ENCODE data around the gene PCDH15. TPM values are rescaled to one million over a fixed set of nuclear protein-coding genes. Genes with fewer than 3 reads are reported as not detected.

Gene PCDH15
- polyA plus RNA-seq, 1 of the 3 experiments (the other 2 are of a cell fraction): 0.03 TPM

GRCh38 chr10:54576541-54576940, 224.5 kb downstream of the PCDH15 start:
- Histone ChIP-seq H3K4me3 (ENCODE audit: low read depth in 2 of 2, low read length in 1 of 2) (no peak overlapping the region), H3K36me3 (replicated peaks in 1 of 2; ENCODE audit: control insufficient read depth in 1 of 2, insufficient read depth in 2 of 2, low read length in 1 of 2) (no peaks in the 10 kb centered on the region), H3K9me3 (no peaks in the 10 kb centered on the region), H2AFZ (ENCODE audit: low read depth) (no peak overlapping the region), H4K20me1 (ENCODE audit: insufficient read depth) (no peaks in the 10 kb centered on the region), H3K9ac (no peak overlapping the region), H3K79me2 (ENCODE audit: insufficient read depth) (no peaks in the 10 kb centered on the region), H3K27me3 (ENCODE audit: insufficient read depth) (no peaks in the 10 kb centered on the region), H3K9me2 (no peaks in the 10 kb centered on the region), H3K27ac (ENCODE audit: low read depth in 2 of 2, low read length in 1 of 2) (no peak overlapping the region), H3K4me2 (no peak overlapping the region), H3K4me1 (ENCODE audit: control insufficient read depth in 1 of 2, insufficient read depth in 2 of 2, low read depth in 1 of 2, low read length in 1 of 2) (no peaks in the 10 kb centered on the region), H3F3A (replicated peaks; ENCODE audit: insufficient read depth) (no peaks in the 10 kb centered on the region)
- ChIA-PET CTCF (no interaction called here), POLR2A (no interaction called here)
- 43% methylated on average over 5 of the region's 5 CpGs for WGBS (ENCODE audit: low lambda C conversion rate)
- no peak for DNase-seq
- TF ChIP-seq ZBTB33 (IDR thresholded peaks at IDR 0.05; ENCODE audit: borderline replicate concordance, low read depth) (no peak), POLR2AphosphoS5 (IDR thresholded peaks at IDR 0.05; ENCODE audit: low read depth, low read length) (no peak), NFIC (IDR thresholded peaks at IDR 0.05; ENCODE audit: borderline replicate concordance) (no peak), NRF1 (IDR thresholded peaks at IDR 0.05; ENCODE audit: low read depth, low read length) (no peak), GATA2 (CRISPR knock-in tag; IDR thresholded peaks at IDR 0.05) (no peak), RCOR1 (IDR thresholded peaks at IDR 0.05; ENCODE audit: low read length) (no peak), ELF1 (IDR thresholded peaks at IDR 0.05) (no peak), JUND (IDR thresholded peaks at IDR 0.05) (no peak), MEF2A (IDR thresholded peaks at IDR 0.05; ENCODE audit: borderline replicate concordance, low read depth) (no peak), PBX3 (IDR thresholded peaks at IDR 0.05) (no peak), CHD2 (IDR thresholded peaks at IDR 0.05; ENCODE audit: low read length, partially characterized antibody) (no peak), TAF1 (IDR thresholded peaks at IDR 0.05; ENCODE audit: borderline replicate concordance, low read depth, low read length) (no peak), YY1 (IDR thresholded peaks at IDR 0.05; ENCODE audit: low read depth) (no peak), TCF12 (IDR thresholded peaks at IDR 0.05) (no peak), USF1 (IDR thresholded peaks at IDR 0.05; ENCODE audit: borderline replicate concordance, low read depth) (no peak), RFX5 (IDR thresholded peaks at IDR 0.05; ENCODE audit: low read length) (no peak), USF2 (IDR thresholded peaks at IDR 0.05; ENCODE audit: borderline replicate concordance, low read depth, low read length) (no peak)
